Measurements from ENCODE around the gene JARID2.
A peak's percentile ranks its signal among the peaks of the same experiment; 100 is the strongest.

The JARID2 gene

DNA sequence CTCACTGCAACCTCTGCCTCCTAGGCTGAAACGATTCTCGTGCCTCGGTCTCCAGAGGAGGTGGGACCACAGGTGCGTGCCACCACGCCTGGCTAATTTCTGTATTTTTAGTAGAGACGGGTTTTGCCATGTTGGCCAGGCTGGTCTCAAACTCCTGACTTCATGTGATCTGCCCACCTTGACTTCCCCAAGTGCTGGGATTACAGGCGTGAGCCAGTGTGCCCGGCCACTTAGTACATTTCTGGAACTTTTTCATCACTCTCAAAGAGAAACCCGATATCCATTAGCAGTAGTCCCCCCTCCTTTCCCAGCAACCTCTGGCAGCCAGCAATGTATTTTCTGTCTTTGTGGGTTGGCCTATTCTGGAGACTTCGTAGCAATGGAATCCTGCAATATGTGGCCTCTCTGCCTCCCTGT is 109.8 kb downstream of the JARID2 start:
- ChIA-PET CTCF (interaction anchor here (1.0 kb wide), 2 partner anchors 10 to 107 kb away, joined by 3 read pairs; no protein-coding TSS in a partner anchor), POLR2A (no interaction called here)
- H3K27ac ChIP-seq (ENCODE audit: extremely low read depth, low read depth, low read length): peak overlapping the region; percentile 13; the same call in 1 of the 2 replicates
- H3K9me3 ChIP-seq (ENCODE audit: control insufficient read depth, insufficient read depth, low read depth, low read length): no peaks in the 10 kb centered on the region
- no peaks in the 10 kb centered on the region for H3K36me3 ChIP-seq (ENCODE audit: control insufficient read depth in 2 of 2, insufficient read depth in 1 of 2, low read length in 2 of 2)
- H3K4me3 ChIP-seq (ENCODE audit: low read depth, low read length): no peak overlapping the region
- peaks cover 56% of the 10 kb centered on the region for H3K4me1 ChIP-seq (ENCODE audit: control insufficient read depth, insufficient read depth, low read length)
- TF ChIP-seq ZNF366 (tag by site-specific recombination; conservative IDR thresholded peaks at IDR 0.05): peak; percentile 42; the same call in 1 of the 2 replicates
- TF ChIP-seq ZBTB8A (tag by site-specific recombination; IDR thresholded peaks at IDR 0.05): peak; percentile 60
- TF ChIP-seq IKZF3 (tag by site-specific recombination; IDR thresholded peaks at IDR 0.05): peak; percentile 54; the same call in 1 of the 2 replicates
- no peak for TF ChIP-seq REPIN1 (tag by site-specific recombination; IDR thresholded peaks at IDR 0.05; ENCODE audit: low read depth)
- TF ChIP-seq ZFP69B (tag by site-specific recombination; IDR thresholded peaks at IDR 0.05): no peak
- peak; percentile 45; the same call in 1 of the 2 replicates for TF ChIP-seq OSR2 (tag by site-specific recombination; IDR thresholded peaks at IDR 0.05)
- TF ChIP-seq FEZF1 (tag by site-specific recombination; IDR thresholded peaks at IDR 0.05): 0 out of 2 replicates have a peak, but pooled peaks have one; percentile 30
- TF ChIP-seq, protein P1, sequence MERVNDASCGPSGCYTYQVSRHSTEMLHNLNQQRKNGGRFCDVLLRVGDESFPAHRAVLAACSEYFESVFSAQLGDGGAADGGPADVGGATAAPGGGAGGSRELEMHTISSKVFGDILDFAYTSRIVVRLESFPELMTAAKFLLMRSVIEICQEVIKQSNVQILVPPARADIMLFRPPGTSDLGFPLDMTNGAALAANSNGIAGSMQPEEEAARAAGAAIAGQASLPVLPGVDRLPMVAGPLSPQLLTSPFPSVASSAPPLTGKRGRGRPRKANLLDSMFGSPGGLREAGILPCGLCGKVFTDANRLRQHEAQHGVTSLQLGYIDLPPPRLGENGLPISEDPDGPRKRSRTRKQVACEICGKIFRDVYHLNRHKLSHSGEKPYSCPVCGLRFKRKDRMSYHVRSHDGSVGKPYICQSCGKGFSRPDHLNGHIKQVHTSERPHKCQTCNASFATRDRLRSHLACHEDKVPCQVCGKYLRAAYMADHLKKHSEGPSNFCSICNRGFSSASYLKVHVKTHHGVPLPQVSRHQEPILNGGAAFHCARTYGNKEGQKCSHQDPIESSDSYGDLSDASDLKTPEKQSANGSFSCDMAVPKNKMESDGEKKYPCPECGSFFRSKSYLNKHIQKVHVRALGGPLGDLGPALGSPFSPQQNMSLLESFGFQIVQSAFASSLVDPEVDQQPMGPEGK (tag by site-specific recombination; IDR thresholded peaks at IDR 0.05): peak; percentile 69; the same call in 1 of the 2 replicates
- peak; percentile 64; the same call in 1 of the 2 replicates for TF ChIP-seq ZBTB17 (tag by site-specific recombination; IDR thresholded peaks at IDR 0.05)
- TF ChIP-seq, protein P2, sequence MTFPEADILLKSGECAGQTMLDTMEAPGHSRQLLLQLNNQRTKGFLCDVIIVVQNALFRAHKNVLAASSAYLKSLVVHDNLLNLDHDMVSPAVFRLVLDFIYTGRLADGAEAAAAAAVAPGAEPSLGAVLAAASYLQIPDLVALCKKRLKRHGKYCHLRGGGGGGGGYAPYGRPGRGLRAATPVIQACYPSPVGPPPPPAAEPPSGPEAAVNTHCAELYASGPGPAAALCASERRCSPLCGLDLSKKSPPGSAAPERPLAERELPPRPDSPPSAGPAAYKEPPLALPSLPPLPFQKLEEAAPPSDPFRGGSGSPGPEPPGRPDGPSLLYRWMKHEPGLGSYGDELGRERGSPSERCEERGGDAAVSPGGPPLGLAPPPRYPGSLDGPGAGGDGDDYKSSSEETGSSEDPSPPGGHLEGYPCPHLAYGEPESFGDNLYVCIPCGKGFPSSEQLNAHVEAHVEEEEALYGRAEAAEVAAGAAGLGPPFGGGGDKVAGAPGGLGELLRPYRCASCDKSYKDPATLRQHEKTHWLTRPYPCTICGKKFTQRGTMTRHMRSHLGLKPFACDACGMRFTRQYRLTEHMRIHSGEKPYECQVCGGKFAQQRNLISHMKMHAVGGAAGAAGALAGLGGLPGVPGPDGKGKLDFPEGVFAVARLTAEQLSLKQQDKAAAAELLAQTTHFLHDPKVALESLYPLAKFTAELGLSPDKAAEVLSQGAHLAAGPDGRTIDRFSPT (tag by site-specific recombination; IDR thresholded peaks at IDR 0.05): no peak
- TF ChIP-seq MZF1 (tag by site-specific recombination; IDR thresholded peaks at IDR 0.05; ENCODE audit: borderline replicate concordance): peak; percentile 66
- no peak for TF ChIP-seq ZNF214 (tag by site-specific recombination; IDR thresholded peaks at IDR 0.05; ENCODE audit: borderline replicate concordance)
- TF ChIP-seq TCF7L2 (IDR thresholded peaks at IDR 0.05; ENCODE audit: borderline replicate concordance, low read depth, low read length): no peak
- TF ChIP-seq SP2 (tag by site-specific recombination; IDR thresholded peaks at IDR 0.05): no peak
- TF ChIP-seq ZNF501 (tag by site-specific recombination; IDR thresholded peaks at IDR 0.05): no peak
- TF ChIP-seq, protein P3, sequence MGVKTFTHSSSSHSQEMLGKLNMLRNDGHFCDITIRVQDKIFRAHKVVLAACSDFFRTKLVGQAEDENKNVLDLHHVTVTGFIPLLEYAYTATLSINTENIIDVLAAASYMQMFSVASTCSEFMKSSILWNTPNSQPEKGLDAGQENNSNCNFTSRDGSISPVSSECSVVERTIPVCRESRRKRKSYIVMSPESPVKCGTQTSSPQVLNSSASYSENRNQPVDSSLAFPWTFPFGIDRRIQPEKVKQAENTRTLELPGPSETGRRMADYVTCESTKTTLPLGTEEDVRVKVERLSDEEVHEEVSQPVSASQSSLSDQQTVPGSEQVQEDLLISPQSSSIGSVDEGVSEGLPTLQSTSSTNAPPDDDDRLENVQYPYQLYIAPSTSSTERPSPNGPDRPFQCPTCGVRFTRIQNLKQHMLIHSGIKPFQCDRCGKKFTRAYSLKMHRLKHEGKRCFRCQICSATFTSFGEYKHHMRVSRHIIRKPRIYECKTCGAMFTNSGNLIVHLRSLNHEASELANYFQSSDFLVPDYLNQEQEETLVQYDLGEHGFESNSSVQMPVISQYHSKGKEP (tag by site-specific recombination; IDR thresholded peaks at IDR 0.05): peak; percentile 45; the same call in 1 of the 2 replicates
- TF ChIP-seq ZNF626 (tag by site-specific recombination; IDR thresholded peaks at IDR 0.05): no peak
- TF ChIP-seq, protein P4, sequence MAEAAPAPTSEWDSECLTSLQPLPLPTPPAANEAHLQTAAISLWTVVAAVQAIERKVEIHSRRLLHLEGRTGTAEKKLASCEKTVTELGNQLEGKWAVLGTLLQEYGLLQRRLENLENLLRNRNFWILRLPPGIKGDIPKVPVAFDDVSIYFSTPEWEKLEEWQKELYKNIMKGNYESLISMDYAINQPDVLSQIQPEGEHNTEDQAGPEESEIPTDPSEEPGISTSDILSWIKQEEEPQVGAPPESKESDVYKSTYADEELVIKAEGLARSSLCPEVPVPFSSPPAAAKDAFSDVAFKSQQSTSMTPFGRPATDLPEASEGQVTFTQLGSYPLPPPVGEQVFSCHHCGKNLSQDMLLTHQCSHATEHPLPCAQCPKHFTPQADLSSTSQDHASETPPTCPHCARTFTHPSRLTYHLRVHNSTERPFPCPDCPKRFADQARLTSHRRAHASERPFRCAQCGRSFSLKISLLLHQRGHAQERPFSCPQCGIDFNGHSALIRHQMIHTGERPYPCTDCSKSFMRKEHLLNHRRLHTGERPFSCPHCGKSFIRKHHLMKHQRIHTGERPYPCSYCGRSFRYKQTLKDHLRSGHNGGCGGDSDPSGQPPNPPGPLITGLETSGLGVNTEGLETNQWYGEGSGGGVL (tag by site-specific recombination; IDR thresholded peaks at IDR 0.05): peak; percentile 62
- TF ChIP-seq, protein P5, sequence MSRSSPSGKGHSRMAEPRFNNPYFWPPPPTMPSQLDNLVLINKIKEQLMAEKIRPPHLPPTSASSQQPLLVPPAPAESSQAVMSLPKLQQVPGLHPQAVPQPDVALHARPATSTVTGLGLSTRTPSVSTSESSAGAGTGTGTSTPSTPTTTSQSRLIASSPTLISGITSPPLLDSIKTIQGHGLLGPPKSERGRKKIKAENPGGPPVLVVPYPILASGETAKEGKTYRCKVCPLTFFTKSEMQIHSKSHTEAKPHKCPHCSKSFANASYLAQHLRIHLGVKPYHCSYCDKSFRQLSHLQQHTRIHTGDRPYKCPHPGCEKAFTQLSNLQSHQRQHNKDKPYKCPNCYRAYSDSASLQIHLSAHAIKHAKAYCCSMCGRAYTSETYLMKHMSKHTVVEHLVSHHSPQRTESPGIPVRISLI (tag by site-specific recombination; IDR thresholded peaks at IDR 0.05): 0 out of 2 replicates have a peak, but pooled peaks have one; percentile 64
- TF ChIP-seq, protein P6, sequence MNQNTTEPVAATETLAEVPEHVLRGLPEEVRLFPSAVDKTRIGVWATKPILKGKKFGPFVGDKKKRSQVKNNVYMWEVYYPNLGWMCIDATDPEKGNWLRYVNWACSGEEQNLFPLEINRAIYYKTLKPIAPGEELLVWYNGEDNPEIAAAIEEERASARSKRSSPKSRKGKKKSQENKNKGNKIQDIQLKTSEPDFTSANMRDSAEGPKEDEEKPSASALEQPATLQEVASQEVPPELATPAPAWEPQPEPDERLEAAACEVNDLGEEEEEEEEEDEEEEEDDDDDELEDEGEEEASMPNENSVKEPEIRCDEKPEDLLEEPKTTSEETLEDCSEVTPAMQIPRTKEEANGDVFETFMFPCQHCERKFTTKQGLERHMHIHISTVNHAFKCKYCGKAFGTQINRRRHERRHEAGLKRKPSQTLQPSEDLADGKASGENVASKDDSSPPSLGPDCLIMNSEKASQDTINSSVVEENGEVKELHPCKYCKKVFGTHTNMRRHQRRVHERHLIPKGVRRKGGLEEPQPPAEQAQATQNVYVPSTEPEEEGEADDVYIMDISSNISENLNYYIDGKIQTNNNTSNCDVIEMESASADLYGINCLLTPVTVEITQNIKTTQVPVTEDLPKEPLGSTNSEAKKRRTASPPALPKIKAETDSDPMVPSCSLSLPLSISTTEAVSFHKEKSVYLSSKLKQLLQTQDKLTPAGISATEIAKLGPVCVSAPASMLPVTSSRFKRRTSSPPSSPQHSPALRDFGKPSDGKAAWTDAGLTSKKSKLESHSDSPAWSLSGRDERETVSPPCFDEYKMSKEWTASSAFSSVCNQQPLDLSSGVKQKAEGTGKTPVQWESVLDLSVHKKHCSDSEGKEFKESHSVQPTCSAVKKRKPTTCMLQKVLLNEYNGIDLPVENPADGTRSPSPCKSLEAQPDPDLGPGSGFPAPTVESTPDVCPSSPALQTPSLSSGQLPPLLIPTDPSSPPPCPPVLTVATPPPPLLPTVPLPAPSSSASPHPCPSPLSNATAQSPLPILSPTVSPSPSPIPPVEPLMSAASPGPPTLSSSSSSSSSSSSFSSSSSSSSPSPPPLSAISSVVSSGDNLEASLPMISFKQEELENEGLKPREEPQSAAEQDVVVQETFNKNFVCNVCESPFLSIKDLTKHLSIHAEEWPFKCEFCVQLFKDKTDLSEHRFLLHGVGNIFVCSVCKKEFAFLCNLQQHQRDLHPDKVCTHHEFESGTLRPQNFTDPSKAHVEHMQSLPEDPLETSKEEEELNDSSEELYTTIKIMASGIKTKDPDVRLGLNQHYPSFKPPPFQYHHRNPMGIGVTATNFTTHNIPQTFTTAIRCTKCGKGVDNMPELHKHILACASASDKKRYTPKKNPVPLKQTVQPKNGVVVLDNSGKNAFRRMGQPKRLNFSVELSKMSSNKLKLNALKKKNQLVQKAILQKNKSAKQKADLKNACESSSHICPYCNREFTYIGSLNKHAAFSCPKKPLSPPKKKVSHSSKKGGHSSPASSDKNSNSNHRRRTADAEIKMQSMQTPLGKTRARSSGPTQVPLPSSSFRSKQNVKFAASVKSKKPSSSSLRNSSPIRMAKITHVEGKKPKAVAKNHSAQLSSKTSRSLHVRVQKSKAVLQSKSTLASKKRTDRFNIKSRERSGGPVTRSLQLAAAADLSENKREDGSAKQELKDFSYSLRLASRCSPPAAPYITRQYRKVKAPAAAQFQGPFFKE (tag by site-specific recombination; IDR thresholded peaks at IDR 0.05; ENCODE audit: borderline replicate concordance): no peak
- TF ChIP-seq, protein P7, sequence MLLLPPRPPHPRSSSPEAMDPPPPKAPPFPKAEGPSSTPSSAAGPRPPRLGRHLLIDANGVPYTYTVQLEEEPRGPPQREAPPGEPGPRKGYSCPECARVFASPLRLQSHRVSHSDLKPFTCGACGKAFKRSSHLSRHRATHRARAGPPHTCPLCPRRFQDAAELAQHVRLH (tag by site-specific recombination; IDR thresholded peaks at IDR 0.05): 0 out of 2 replicates have a peak, but pooled peaks have one; percentile 48
- peak; percentile 60; the same call in 1 of the 2 replicates for TF ChIP-seq ZNF561 (tag by site-specific recombination; IDR thresholded peaks at IDR 0.05; ENCODE audit: borderline replicate concordance)
